Calu3 (cell line): ENCODE data around the gene LYRM7. TPM values are rescaled to one million over a fixed set of nuclear protein-coding genes. Genes with fewer than 3 reads are reported as not detected.

Experiments used
- BruUV-seq: library from RNA; stranded (reverse); fragments of 400-500 nt; replicated peaks from 2 replicates; lab custom pipeline; 2021; lab: Mats Ljungman, UMichigan
- CTCF ChIA-PET: fragments of 300-600 bp; sonication (Branson Sonifier 250); formaldehyde crosslinking; loops from one replicate; lab custom pipeline; 2022; ENCODE audit warnings: antibody characterized with exemption; lab: Charles Lee
- DNase-seq: peaks from one replicate; pipeline ENCODE4 v3.0.0; 2022
- H3K27ac Mint-ChIP-seq: one replicate; pipeline ENCODE4 v1.8.0; 2022; ENCODE audit warnings: mixed read lengths; ENCODE audit not compliant: unreplicated experiment
- H3K27me3 Mint-ChIP-seq: one replicate; pipeline ENCODE4 v1.8.0; 2022; ENCODE audit warnings: mixed read lengths; ENCODE audit not compliant: unreplicated experiment
- H3K36me3 Mint-ChIP-seq: one replicate; pipeline ENCODE4 v1.8.0; 2022; ENCODE audit warnings: mild to moderate bottlenecking, moderate library complexity, mixed read lengths; ENCODE audit not compliant: insufficient read depth, unreplicated experiment
- H3K4me1 Mint-ChIP-seq: one replicate; pipeline ENCODE4 v1.8.0; 2022; ENCODE audit warnings: mild to moderate bottlenecking, low read depth, mixed read lengths; ENCODE audit not compliant: unreplicated experiment
- H3K4me3 Mint-ChIP-seq: one replicate; pipeline ENCODE4 v1.8.0; 2022; ENCODE audit warnings: mild to moderate bottlenecking, low read depth, moderate library complexity, mixed read lengths; ENCODE audit not compliant: unreplicated experiment
- H3K9me3 Mint-ChIP-seq: one replicate; pipeline ENCODE4 v1.8.0; 2022; ENCODE audit warnings: low read depth, mixed read lengths; ENCODE audit not compliant: unreplicated experiment
- intact Hi-C: fragments of 100-400 bp; cut with micrococcal nuclease; formaldehyde crosslinking; loops from one replicate; pipeline ENCODE4 v1.10.0; 2022; ENCODE audit not compliant: unreplicated experiment
- total RNA-seq: library from RNA; stranded (reverse); gene quantifications from 2 replicates; pipeline ENCODE4 v1.2.3, GENCODE V29; 2022
- TF ChIP-seq, protein P1 (sequence below): fragments of 200-600 bp; IDR thresholded peaks from one replicate; pipeline ENCODE4 v1.8.0; 2022; ENCODE audit warnings: antibody characterized with exemption; ENCODE audit not compliant: unreplicated experiment

The LYRM7 gene
- total RNA-seq, 1 experiment from 2014 or later: 12.6 TPM

DNA sequence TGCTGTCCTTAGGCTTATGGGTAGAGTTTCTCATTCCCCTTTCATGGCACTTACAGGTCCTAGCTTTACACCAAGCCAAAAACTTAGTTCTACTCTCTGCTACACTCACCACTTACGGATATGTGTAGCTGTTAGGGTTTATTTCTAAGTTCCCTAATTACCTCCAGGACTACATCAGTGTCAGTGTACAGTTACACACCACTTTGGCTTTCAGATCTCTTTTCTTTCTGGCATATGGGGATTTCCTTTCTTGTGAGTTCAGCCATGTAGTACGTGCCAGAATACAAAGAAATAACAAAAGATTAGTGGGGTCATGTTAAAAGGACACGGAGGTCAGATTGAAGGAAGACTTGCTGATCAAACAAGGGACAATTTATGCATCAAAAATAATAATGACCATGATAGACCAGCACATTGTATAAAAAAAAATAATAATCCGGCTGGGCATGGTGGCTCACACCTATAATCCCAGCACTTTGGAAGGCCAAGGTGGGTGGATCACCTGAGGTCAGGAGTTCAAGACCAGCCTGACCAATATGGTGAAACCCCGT is 41.8 kb downstream of the LYRM7 start:
- TF ChIP-seq, protein P1, sequence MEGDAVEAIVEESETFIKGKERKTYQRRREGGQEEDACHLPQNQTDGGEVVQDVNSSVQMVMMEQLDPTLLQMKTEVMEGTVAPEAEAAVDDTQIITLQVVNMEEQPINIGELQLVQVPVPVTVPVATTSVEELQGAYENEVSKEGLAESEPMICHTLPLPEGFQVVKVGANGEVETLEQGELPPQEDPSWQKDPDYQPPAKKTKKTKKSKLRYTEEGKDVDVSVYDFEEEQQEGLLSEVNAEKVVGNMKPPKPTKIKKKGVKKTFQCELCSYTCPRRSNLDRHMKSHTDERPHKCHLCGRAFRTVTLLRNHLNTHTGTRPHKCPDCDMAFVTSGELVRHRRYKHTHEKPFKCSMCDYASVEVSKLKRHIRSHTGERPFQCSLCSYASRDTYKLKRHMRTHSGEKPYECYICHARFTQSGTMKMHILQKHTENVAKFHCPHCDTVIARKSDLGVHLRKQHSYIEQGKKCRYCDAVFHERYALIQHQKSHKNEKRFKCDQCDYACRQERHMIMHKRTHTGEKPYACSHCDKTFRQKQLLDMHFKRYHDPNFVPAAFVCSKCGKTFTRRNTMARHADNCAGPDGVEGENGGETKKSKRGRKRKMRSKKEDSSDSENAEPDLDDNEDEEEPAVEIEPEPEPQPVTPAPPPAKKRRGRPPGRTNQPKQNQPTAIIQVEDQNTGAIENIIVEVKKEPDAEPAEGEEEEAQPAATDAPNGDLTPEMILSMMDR: no peak
- Mint-ChIP-seq H3K9me3 (no peaks in the 10 kb centered on the region), H3K27ac (no peak overlapping the region), H3K27me3 (no peaks in the 10 kb centered on the region), H3K4me1 (peaks cover 21% of the 10 kb centered on the region), H3K36me3 (peaks cover 5% of the 10 kb centered on the region), H3K4me3 (no peak overlapping the region)
- no TSS peak for BruUV-seq
- intact Hi-C loops: no loop called here
- DNase-seq: no peak
- CTCF ChIA-PET: no interaction called here

DNA sequence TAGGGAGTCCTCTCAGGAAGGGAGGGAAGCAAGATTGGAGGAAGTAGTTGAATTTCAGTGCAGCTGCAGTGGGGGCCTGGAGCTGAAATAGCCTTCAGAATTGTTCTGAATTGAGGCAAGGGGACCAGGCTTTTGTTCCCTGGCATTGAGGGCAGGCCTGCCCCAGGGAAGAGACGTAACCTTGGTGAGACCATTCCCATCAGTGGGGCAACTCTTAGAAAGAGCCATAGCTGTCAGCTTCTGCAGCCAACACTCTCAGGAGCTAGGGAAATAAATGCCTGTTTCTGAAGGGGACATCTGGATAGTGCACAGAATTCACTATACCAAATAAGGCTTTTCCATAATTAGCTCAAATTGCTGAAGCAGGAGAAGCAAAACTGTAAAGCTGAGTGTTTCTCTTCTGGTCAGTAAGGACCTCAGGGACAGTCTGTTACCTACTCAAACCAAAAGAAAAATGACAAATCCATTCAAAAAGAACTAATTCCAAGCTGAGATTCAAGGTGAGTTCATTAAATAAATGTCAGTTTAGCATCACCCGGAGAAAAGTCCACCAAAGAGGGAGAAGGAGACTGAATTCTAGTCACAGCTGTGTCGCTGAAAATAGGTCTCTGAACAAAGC is 44.0 kb downstream of the LYRM7 start:
- CTCF ChIA-PET: interaction anchor here (0.7 kb wide), 1 partner anchor 160 kb away, joined by 4 read pairs; no protein-coding TSS in a partner anchor
- Mint-ChIP-seq H3K27me3 (no peaks in the 10 kb centered on the region), H3K4me1 (peaks cover 13% of the 10 kb centered on the region), H3K4me3 (no peak overlapping the region), H3K36me3 (no peaks in the 10 kb centered on the region), H3K27ac (no peak overlapping the region), H3K9me3 (no peaks in the 10 kb centered on the region)
- intact Hi-C loops: no loop called here
- DNase-seq: no peak
- TF ChIP-seq, protein P1: no peak
- no TSS peak for BruUV-seq

DNA sequence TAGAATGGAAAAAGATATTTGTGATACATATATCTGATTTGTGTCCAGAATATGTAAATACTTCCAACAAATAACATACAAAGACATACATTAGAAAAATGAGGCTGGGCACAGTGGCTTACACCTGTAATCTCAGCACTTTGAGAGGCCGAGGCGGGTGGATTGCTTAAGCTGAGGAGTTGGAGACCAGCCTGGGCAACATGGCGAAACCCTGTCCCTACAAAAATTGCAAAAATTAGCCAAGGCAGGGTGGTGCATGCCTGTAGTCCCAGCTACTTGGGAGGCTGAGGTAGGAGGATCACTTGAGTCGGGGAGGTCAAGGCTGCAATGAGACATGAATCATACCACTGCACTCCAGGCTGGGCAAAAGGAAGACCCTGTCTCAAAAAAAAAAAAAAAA is 47.0 kb downstream of the LYRM7 start:
- Mint-ChIP-seq H3K27me3 (no peaks in the 10 kb centered on the region), H3K4me1 (no peaks in the 10 kb centered on the region), H3K4me3 (no peak overlapping the region), H3K36me3 (no peaks in the 10 kb centered on the region), H3K27ac (no peak overlapping the region), H3K9me3 (no peaks in the 10 kb centered on the region)
- CTCF ChIA-PET: no interaction called here
- BruUV-seq: no TSS peak
- no peak for DNase-seq
- TF ChIP-seq, protein P1: no peak
- intact Hi-C loops: no loop called here

DNA sequence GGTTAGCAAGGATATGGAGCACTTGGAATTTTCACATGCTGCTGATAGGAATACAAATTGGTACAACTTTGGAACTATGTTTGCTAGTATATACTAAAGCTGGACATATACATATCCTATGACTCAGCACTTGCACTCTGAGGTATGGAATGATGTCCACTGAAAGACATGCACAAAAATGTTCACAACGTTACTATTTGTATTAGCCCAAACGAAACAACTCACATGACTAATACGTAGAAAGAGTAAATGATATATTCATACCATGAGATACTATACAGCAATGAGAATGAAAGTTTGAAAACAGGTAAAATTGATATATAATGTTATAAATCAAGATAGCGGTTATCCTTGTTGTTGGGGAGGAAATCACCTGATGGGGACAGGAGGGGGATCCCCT is 47.6 kb downstream of the LYRM7 start:
- no peak for DNase-seq
- Mint-ChIP-seq H3K27ac (no peak overlapping the region), H3K36me3 (no peaks in the 10 kb centered on the region), H3K4me3 (no peak overlapping the region), H3K9me3 (no peaks in the 10 kb centered on the region), H3K27me3 (no peaks in the 10 kb centered on the region), H3K4me1 (no peaks in the 10 kb centered on the region)
- BruUV-seq: no TSS peak
- CTCF ChIA-PET: no interaction called here
- intact Hi-C loops: no loop called here
- TF ChIP-seq, protein P1: no peak
